Fibroblast of lung (primary cell): ENCODE measurements around the gene CCL3.

Source experiments
- EZH2 ChIP-seq: IDR thresholded peaks from 2 replicates; pipeline ENCODE4 v1.5.1; 2012; ENCODE audit warnings: low read length, control low read depth, mild to moderate bottlenecking; ENCODE audit errors: missing control alignments
- TF ChIP-seq, protein P1 (sequence below), 2 donors: IDR thresholded peaks in 1 of 2; conservative IDR thresholded peaks in 1 of 2; 1 replicate in 1 of 2; 2 replicates in 1 of 2; pipeline ENCODE4 v1.5.1; 2011 to 2012; ENCODE audit warnings: low read length in 2 of 2, control low read depth in 1 of 2, inconsistent platforms in 1 of 2, low read depth in 1 of 2, mild to moderate bottlenecking in 1 of 2

DNA sequence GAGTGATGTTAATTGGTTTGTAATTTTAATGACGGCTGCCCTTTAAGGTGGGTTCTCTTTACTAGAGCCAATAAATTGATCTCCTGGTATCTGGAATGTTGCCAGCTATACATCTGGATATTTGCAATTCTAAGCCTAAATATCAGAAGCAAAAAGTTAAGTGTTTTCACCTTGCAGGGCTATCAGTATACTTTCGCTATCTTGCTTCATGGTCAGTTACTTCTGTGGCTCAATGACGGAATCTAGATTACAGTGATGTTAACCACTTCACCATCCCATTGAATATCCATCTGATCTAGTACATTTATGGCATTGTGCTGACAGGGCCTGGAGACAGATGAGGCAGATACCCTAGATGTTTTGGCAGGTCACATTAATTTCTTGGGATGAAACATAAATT is 42.0 kb upstream of the CCL3 start:
- TF ChIP-seq EZH2 = no peak
- TF ChIP-seq, protein P1, sequence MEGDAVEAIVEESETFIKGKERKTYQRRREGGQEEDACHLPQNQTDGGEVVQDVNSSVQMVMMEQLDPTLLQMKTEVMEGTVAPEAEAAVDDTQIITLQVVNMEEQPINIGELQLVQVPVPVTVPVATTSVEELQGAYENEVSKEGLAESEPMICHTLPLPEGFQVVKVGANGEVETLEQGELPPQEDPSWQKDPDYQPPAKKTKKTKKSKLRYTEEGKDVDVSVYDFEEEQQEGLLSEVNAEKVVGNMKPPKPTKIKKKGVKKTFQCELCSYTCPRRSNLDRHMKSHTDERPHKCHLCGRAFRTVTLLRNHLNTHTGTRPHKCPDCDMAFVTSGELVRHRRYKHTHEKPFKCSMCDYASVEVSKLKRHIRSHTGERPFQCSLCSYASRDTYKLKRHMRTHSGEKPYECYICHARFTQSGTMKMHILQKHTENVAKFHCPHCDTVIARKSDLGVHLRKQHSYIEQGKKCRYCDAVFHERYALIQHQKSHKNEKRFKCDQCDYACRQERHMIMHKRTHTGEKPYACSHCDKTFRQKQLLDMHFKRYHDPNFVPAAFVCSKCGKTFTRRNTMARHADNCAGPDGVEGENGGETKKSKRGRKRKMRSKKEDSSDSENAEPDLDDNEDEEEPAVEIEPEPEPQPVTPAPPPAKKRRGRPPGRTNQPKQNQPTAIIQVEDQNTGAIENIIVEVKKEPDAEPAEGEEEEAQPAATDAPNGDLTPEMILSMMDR (conservative IDR thresholded peaks at IDR 0.05 in 1 of 2, IDR thresholded peaks at IDR 0.05 in 1 of 2; ENCODE audit: low read depth in 1 of 2, low read length in 2 of 2) = no peak
